ENCODE data around the gene DNAH1. TPM values are rescaled to one million over a fixed set of nuclear protein-coding genes. Genes with fewer than 3 reads are reported as not detected.

Gene DNAH1
- total and polyA plus RNA-seq, 2 donors (not counting 1 experiment from before 2014, with no cell fraction given): 47.2 to 59.2 TPM

DNA sequence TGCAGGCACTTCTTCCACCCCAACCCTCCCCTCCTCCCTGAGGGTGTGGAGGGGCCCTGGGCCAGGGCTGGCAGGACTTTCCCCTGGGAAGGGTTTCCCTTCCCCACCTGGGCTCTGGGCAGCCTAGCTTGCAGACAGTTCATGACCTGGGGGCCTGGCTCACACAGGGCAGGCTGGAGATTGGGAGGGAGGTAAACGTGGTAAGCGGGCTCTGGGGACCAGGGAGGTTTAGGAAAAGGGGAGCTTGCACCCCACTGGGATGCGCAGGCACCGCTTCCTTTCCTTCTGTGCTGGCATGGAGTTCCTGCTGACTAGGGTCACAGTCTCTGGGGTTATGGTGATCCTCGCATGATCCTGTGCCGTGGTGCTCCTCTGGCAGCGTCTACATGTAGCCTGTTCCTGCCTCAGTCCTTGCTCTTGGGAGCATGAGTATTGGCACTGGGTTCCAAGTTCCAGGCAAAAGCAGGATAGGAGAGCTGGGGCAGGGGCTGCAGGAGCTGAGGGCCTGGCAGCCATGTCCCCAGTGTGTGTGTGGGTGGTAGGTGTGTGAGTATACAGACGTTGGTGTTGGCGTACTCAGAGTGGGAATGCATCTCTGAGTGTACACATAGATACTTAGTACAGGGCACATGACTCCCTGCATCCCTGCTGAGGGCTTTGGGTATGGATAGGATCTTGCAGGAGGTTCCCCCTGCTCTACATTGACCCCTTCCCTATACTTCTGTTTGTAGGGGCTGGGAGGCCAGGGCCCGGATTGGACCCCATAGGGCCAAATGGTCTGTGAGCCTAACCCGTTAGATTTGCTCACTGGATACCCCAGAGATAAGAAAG, 21.6 kb upstream of the DNAH1 start:
- intact Hi-C loops (cut with micrococcal nuclease): no loop called here
- no peak overlapping the region for H3K4me3 ChIP-seq (ENCODE audit: control extremely low read depth in 1 of 5, extremely low read depth in 1 of 5, insufficient read depth in 1 of 5, low read depth in 2 of 5, low read length in 4 of 5)
- Mint-ChIP-seq H3K4me3 (no peak overlapping the region), H3K27ac (no peak overlapping the region), H3K27me3 (no peaks in the 10 kb centered on the region), H3K9me3 (ENCODE audit: insufficient read depth) (no peaks in the 10 kb centered on the region), H3K4me1 (peaks cover 19% of the 10 kb centered on the region)
- H3K36me3 ChIP-seq (replicated peaks in 1 of 2; ENCODE audit: control extremely low read depth in 1 of 2, control insufficient read depth in 1 of 2, extremely low read depth in 1 of 2, insufficient read depth in 2 of 2, low read length in 1 of 2): peaks cover 0 to 38% of the 10 kb centered on the region in 2 experiments
- ChIA-PET CTCF (interaction anchor here (0.6 to 12.8 kb wide), 3 partner anchors 41 to 74 kb away, joined by 3 to 352 read pairs (median 4); no protein-coding TSS in a partner anchor), POLR2A (no interaction called here)
- no peaks in the 10 kb centered on the region for H3K9me3 ChIP-seq (ENCODE audit: control extremely low read depth in 1 of 3, control insufficient read depth in 2 of 3, insufficient read depth in 1 of 3, low read length in 2 of 3)
- WGBS (ENCODE audit: insufficient coverage): 99% methylated on average over 7 of the region's 11 CpGs
- H3K4me1 ChIP-seq (ENCODE audit: control insufficient read depth in 2 of 2, insufficient read depth in 2 of 2, low read length in 2 of 2): peaks cover 0 to 12% of the 10 kb centered on the region in 2 donors
- DNase-seq (no peak), ATAC-seq (ENCODE audit: low read depth) (no peak)
- peaks cover 15% of the 10 kb centered on the region for H4K20me1 ChIP-seq (ENCODE audit: control insufficient read depth, insufficient read depth, low read length, poor library complexity, severe bottlenecking)
- H3K27me3 ChIP-seq (replicated peaks in 1 of 4; ENCODE audit: control extremely low read depth in 1 of 4, control insufficient read depth in 3 of 4, insufficient read depth in 4 of 4, low read length in 3 of 4): no peaks in the 10 kb centered on the region
- H3K9ac ChIP-seq (ENCODE audit: low read length): no peak overlapping the region
- no peak for TF ChIP-seq CTCF (IDR thresholded peaks at IDR 0.05)
- no peak for TF ChIP-seq EZH2 (IDR thresholded peaks at IDR 0.05; ENCODE audit: borderline replicate concordance, insufficient read depth, low read depth, low read length, poor library complexity, severe bottlenecking)
- no peak overlapping the region for H2AFZ ChIP-seq (ENCODE audit: insufficient read depth, low read depth, low read length, poor library complexity, severe bottlenecking)
- peaks cover 54% of the 10 kb centered on the region for H3K79me2 ChIP-seq (ENCODE audit: control insufficient read depth, insufficient read depth, low read length)
- H3K27ac ChIP-seq (ENCODE audit: low read length in 2 of 2): no peak overlapping the region
- no peak overlapping the region for H3K4me2 ChIP-seq (replicated peaks; ENCODE audit: low read depth, low read length, poor library complexity, severe bottlenecking)

GRCh38 chr3:52295671-52296208, 20.4 kb upstream of the DNAH1 start:
- Histone ChIP-seq H3K79me2 (ENCODE audit: control insufficient read depth, insufficient read depth, low read length) (peaks cover 42% of the 10 kb centered on the region), H4K20me1 (ENCODE audit: control insufficient read depth, insufficient read depth, low read length, poor library complexity, severe bottlenecking) (peaks cover 15% of the 10 kb centered on the region), H3K36me3 (replicated peaks in 1 of 2; ENCODE audit: control extremely low read depth in 1 of 2, control insufficient read depth in 1 of 2, extremely low read depth in 1 of 2, insufficient read depth in 2 of 2, low read length in 1 of 2) (peaks cover 0 to 37% of the 10 kb centered on the region in 2 experiments), H3K4me3 (ENCODE audit: control extremely low read depth in 1 of 5, extremely low read depth in 1 of 5, insufficient read depth in 1 of 5, low read depth in 2 of 5, low read length in 4 of 5) (no peak overlapping the region), H3K4me2 (replicated peaks; ENCODE audit: low read depth, low read length, poor library complexity, severe bottlenecking) (no peak overlapping the region), H3K27me3 (replicated peaks in 1 of 4; ENCODE audit: control extremely low read depth in 1 of 4, control insufficient read depth in 3 of 4, insufficient read depth in 4 of 4, low read length in 3 of 4) (no peaks in the 10 kb centered on the region), H3K27ac (ENCODE audit: low read length in 2 of 2) (no peak overlapping the region), H3K9ac (ENCODE audit: low read length) (no peak overlapping the region), H3K4me1 (ENCODE audit: control insufficient read depth in 2 of 2, insufficient read depth in 2 of 2, low read length in 2 of 2) (peaks cover 0 to 16% of the 10 kb centered on the region in 2 donors), H3K9me3 (ENCODE audit: control extremely low read depth in 1 of 3, control insufficient read depth in 2 of 3, insufficient read depth in 1 of 3, low read length in 2 of 3) (no peaks in the 10 kb centered on the region), H2AFZ (ENCODE audit: insufficient read depth, low read depth, low read length, poor library complexity, severe bottlenecking) (no peak overlapping the region)
- WGBS (ENCODE audit: insufficient coverage): 96% methylated on average over 4 of the region's 5 CpGs
- TF ChIP-seq CTCF (IDR thresholded peaks at IDR 0.05) (no peak), EZH2 (IDR thresholded peaks at IDR 0.05; ENCODE audit: borderline replicate concordance, insufficient read depth, low read depth, low read length, poor library complexity, severe bottlenecking) (no peak)
- Mint-ChIP-seq H3K4me3 (no peak overlapping the region), H3K27ac (no peak overlapping the region), H3K9me3 (ENCODE audit: insufficient read depth) (no peaks in the 10 kb centered on the region), H3K27me3 (no peaks in the 10 kb centered on the region), H3K4me1 (peaks cover 25% of the 10 kb centered on the region)
- ChIA-PET POLR2A (no interaction called here), CTCF (interaction anchor here (1.0 to 12.8 kb wide), 5 partner anchors 14 to 76 kb away, joined by 3 to 352 read pairs (median 4); no protein-coding TSS in a partner anchor)
- intact Hi-C loops (cut with micrococcal nuclease): no loop called here
- no peak for ATAC-seq (ENCODE audit: low read depth)
- DNase-seq: no peak
